OCI-LY7 (cell line): ENCODE results near the gene CLEC2L. TPM values are rescaled to one million over a fixed set of nuclear protein-coding genes. Genes with fewer than 3 reads are reported as not detected.

Source experiments
- BruUV-seq: library from RNA; stranded (reverse); fragments of 400-500 nt; replicated peaks from 2 replicates; lab custom pipeline; 2021; lab: Mats Ljungman, UMichigan
- CTCF ChIA-PET: fragments of 300-600 bp; sonication (Branson Sonifier 250); formaldehyde crosslinking; loops from one replicate; lab custom pipeline; 2022; ENCODE audit warnings: antibody characterized with exemption; ENCODE audit not compliant: unreplicated experiment; lab: Charles Lee
- POLR2A ChIA-PET: fragments of 300-600 bp; sonication (Branson Sonifier 250); formaldehyde crosslinking; loops from one replicate; lab custom pipeline; 2022; ENCODE audit warnings: antibody characterized with exemption; lab: Charles Lee
- DNase-seq: peaks from one replicate; pipeline ENCODE4 v3.0.0-alpha.2; 2015; ENCODE audit warnings: low spot score
- H2AFZ ChIP-seq: fragments of 200-600 bp; sonication (generic), shearing (Covaris generic); 2 replicates; pipeline ENCODE4 v1.6.1; 2014; ENCODE audit warnings: mild to moderate bottlenecking, antibody characterized with exemption, low read length, moderate library complexity
- H3K27ac ChIP-seq: fragments of 200-600 bp; sonication (generic); 2 replicates; pipeline ENCODE4 v1.5.1; 2014; ENCODE audit warnings: mixed run types, low read depth, mild to moderate bottlenecking, moderate library complexity, low read length, inconsistent platforms; ENCODE audit not compliant: poor library complexity, severe bottlenecking
- H3K36me3 ChIP-seq: fragments of 200-600 bp; sonication (generic); 2 replicates; pipeline ENCODE4 v1.6.1; 2014; ENCODE audit warnings: mild to moderate bottlenecking, antibody characterized with exemption, low read length, moderate library complexity, mixed read lengths; ENCODE audit not compliant: insufficient read depth
- H3K4me1 ChIP-seq: fragments of 200-600 bp; sonication (generic); 2 replicates; pipeline ENCODE4 v1.5.1; 2014; ENCODE audit warnings: mild to moderate bottlenecking, low read length; ENCODE audit not compliant: insufficient read depth, poor library complexity, severe bottlenecking
- H3K4me2 ChIP-seq: fragments of 200-600 bp; sonication (generic); 2 replicates; pipeline ENCODE4 v1.6.1; 2014; ENCODE audit warnings: mild to moderate bottlenecking, low read length
- H3K4me3 ChIP-seq: fragments of 200-600 bp; sonication (generic); 2 replicates; pipeline ENCODE4 v1.5.1; 2014; ENCODE audit warnings: mild to moderate bottlenecking, low read depth, low read length; ENCODE audit not compliant: poor library complexity, severe bottlenecking
- H3K79me2 ChIP-seq: fragments of 200-600 bp; sonication (generic); 2 replicates; pipeline ENCODE4 v1.6.1; 2016; ENCODE audit warnings: low read depth, mild to moderate bottlenecking, low read length, moderate library complexity, mixed read lengths; ENCODE audit not compliant: insufficient read depth
- H3K9me2 ChIP-seq: fragments of 200-600 bp; sonication (generic); 2 replicates; pipeline ENCODE4 v1.6.1; 2016; ENCODE audit warnings: mild to moderate bottlenecking, low read length, mixed read lengths; ENCODE audit not compliant: insufficient read depth
- H3K9me3 ChIP-seq: fragments of 200-600 bp; sonication (generic); 2 replicates; pipeline ENCODE4 v1.6.1; 2014; ENCODE audit warnings: mild to moderate bottlenecking, mixed run types, low read length, mixed read lengths
- H4K20me1 ChIP-seq: fragments of 200-600 bp; sonication (generic); 2 replicates; pipeline ENCODE4 v1.6.1; 2014; ENCODE audit warnings: mild to moderate bottlenecking, antibody characterized with exemption, low read length, moderate library complexity, mixed read lengths; ENCODE audit not compliant: insufficient read depth
- CTCF ChIP-seq: fragments of 200-600 bp; sonication (generic); conservative IDR thresholded peaks from 2 replicates; pipeline ENCODE4 v1.5.1; 2014; ENCODE audit warnings: mild to moderate bottlenecking, antibody characterized with exemption, low read length, moderate library complexity, mixed read lengths
- EZH2phosphoT487 ChIP-seq: fragments of 200-600 bp; sonication (generic); IDR thresholded peaks from 2 replicates; pipeline ENCODE4 v1.6.1; 2018; ENCODE audit warnings: low read depth, borderline replicate concordance, mild to moderate bottlenecking, mixed run types, antibody characterized with exemption, low read length, moderate library complexity, mixed read lengths
- intact Hi-C: fragments of 100-400 bp; cut with micrococcal nuclease; formaldehyde crosslinking; loops from one replicate; pipeline ENCODE4 v1.10.0; 2022; ENCODE audit not compliant: unreplicated experiment
- total RNA-seq, 2 experiments: library from RNA; depleted of rRNA in 1 of 2; stranded (reverse); fragments of >200 nt in 1 of 2; shearing (Covaris generic) in 1 of 2; gene quantifications; 2 replicates each; pipeline ENCODE4 v1.2.3, GENCODE V29; 2014 to 2022

The CLEC2L gene
- total RNA-seq, 2 experiments from 2014 or later: not detected

- Histone ChIP-seq H4K20me1 (no peaks in the 10 kb centered on the region), H3K9me3 (no peaks in the 10 kb centered on the region), H3K4me3 (no peak overlapping the region), H2AFZ (no peak overlapping the region), H3K4me2 (no peak overlapping the region), H3K9me2 (no peaks in the 10 kb centered on the region), H3K4me1 (no peaks in the 10 kb centered on the region), H3K36me3 (no peaks in the 10 kb centered on the region), H3K79me2 (no peaks in the 10 kb centered on the region), H3K27ac (no peak overlapping the region)
- CTCF ChIA-PET: no interaction called here
- BruUV-seq: no TSS peak
- no peak for DNase-seq
- intact Hi-C loops: no loop called here
- POLR2A ChIA-PET: interaction anchor here (0.6 to 0.7 kb wide), 3 partner anchors 41 to 508 kb away, joined by 3 to 4 read pairs (median 4); no protein-coding TSS in a partner anchor
- no peak for TF ChIP-seq CTCF
- no peak for TF ChIP-seq EZH2phosphoT487
Measured at GRCh38 chr7:139490130-139490529, 33.4 kb upstream of the CLEC2L start.

GRCh38 chr7:139492293-139492692, 31.2 kb upstream of the CLEC2L start:
- DNase-seq: no peak
- Histone ChIP-seq H4K20me1 (no peaks in the 10 kb centered on the region), H3K9me3 (no peaks in the 10 kb centered on the region), H3K9me2 (no peaks in the 10 kb centered on the region), H3K36me3 (no peaks in the 10 kb centered on the region), H3K27ac (no peak overlapping the region), H3K4me1 (no peaks in the 10 kb centered on the region), H3K4me3 (no peak overlapping the region), H2AFZ (no peak overlapping the region), H3K79me2 (no peaks in the 10 kb centered on the region), H3K4me2 (no peak overlapping the region)
- TF ChIP-seq EZH2phosphoT487 (no peak), CTCF (no peak)
- ChIA-PET POLR2A (no interaction called here), CTCF (no interaction called here)
- BruUV-seq: no TSS peak
- intact Hi-C loops: no loop called here

GRCh38 chr7:139494835-139495579, 28.5 kb upstream of the CLEC2L start:
- H3K4me1 ChIP-seq: no peaks in the 10 kb centered on the region
- H3K4me2 ChIP-seq: no peak overlapping the region
- BruUV-seq: no TSS peak
- no peaks in the 10 kb centered on the region for H3K79me2 ChIP-seq
- H3K36me3 ChIP-seq: no peaks in the 10 kb centered on the region
- no peaks in the 10 kb centered on the region for H4K20me1 ChIP-seq
- no peaks in the 10 kb centered on the region for H3K9me2 ChIP-seq
- DNase-seq: no peak
- TF ChIP-seq EZH2phosphoT487 (no peak), CTCF (no peak)
- no peak overlapping the region for H3K4me3 ChIP-seq
- ChIA-PET POLR2A (no interaction called here), CTCF (no interaction called here)
- intact Hi-C loops: no loop called here
- H3K9me3 ChIP-seq: no peaks in the 10 kb centered on the region
- no peak overlapping the region for H2AFZ ChIP-seq
- H3K27ac ChIP-seq: no peak overlapping the region
